Endometrium (tissue), 2 donors: ENCODE measurements around the gene TSPO.
"Not testable (repeated sequence)": the region's sequence is repeated elsewhere in the genome, so short reads cannot be mapped to it uniquely, and the experiment has no call there.

Experiments used
- FAIRE-seq: peaks from 2 replicates; lab custom pipeline; 2012; peaks lifted over from hg19 to GRCh38; lab: Jason Lieb, UNC
- donor health status: control.
- donor health status: control.

Gene TSPO

GRCh38 chr22:43131773-43132501, 19.4 kb upstream of the TSPO start:
- no peak for FAIRE-seq

- no peak for FAIRE-seq
These were observed 18.0 kb upstream of the TSPO start for GRCh38 chr22:43133401-43133800.

- FAIRE-seq: no peak
These were observed 16.8 kb upstream of the TSPO start for GRCh38 chr22:43134553-43134952.

GRCh38 chr22:43135565-43135964, 15.8 kb upstream of the TSPO start:
- no peak for FAIRE-seq

GRCh38 chr22:43136255-43136654, 15.1 kb upstream of the TSPO start:
- FAIRE-seq: no peak

- FAIRE-seq: no peak
These were observed 14.6 kb upstream of the TSPO start for GRCh38 chr22:43136801-43137200.

- no peak for FAIRE-seq
These were observed 8.3 kb upstream of the TSPO start, which contains the start of gene MCAT for GRCh38 chr22:43142880-43143562. Gene MCAT, minus strand, starts transcription at chr22:43143398. Its CDS starts 50 bp downstream, at chr22:43143348.

GRCh38 chr22:43144949-43145348, 6.4 kb upstream of the TSPO start:
- FAIRE-seq: no peak

- not testable (repeated sequence) for FAIRE-seq
These were observed 6.0 kb upstream of the TSPO start for GRCh38 chr22:43145371-43145770.

- not testable (repeated sequence) for FAIRE-seq
These were observed 5.0 kb upstream of the TSPO start for GRCh38 chr22:43146332-43146731.

- no peak for FAIRE-seq
These were observed 3.5 kb upstream of the TSPO start for GRCh38 chr22:43147821-43148220.

- no peak for FAIRE-seq
These were observed 2.8 kb upstream of the TSPO start for GRCh38 chr22:43148581-43148980.

GRCh38 chr22:43150731-43151206, 590 bp upstream of the TSPO start:
- no peak for FAIRE-seq

GRCh38 chr22:43152003-43152356, 621 bp downstream of the TSPO start:
- no peak for FAIRE-seq

GRCh38 chr22:43152357-43153071, 1.2 kb downstream of the TSPO start:
- FAIRE-seq: no peak

- no peak for FAIRE-seq
These were observed 2.5 kb downstream of the TSPO start for GRCh38 chr22:43153899-43154298.

GRCh38 chr22:43154887-43155536, 3.7 kb downstream of the TSPO start:
- FAIRE-seq: no peak

GRCh38 chr22:43155789-43156188, 4.4 kb downstream of the TSPO start:
- FAIRE-seq: no peak

GRCh38 chr22:43156413-43156812, 5.1 kb downstream of the TSPO start:
- no peak for FAIRE-seq

GRCh38 chr22:43157874-43158546, 6.7 kb downstream of the TSPO start:
- no peak for FAIRE-seq

- FAIRE-seq: no peak
These were observed 7.6 kb downstream of the TSPO start for GRCh38 chr22:43158778-43159483.
